Central memory CD8-positive, alpha-beta T cell (primary cell): ENCODE measurements around the gene SIGLEC6.

ENCODE experiments used
- ATAC-seq: fragments of 150-1000 bp; cut with Tn5 transposase; replicated peaks from 2 replicates; pipeline ENCODE4 v1.10.0; 2022; ENCODE audit warnings: mild to moderate bottlenecking, moderate FRiP score, moderate number of reproducible peaks; ENCODE audit not compliant: poor library complexity, severe bottlenecking; ENCODE audit errors: extremely low read depth
- DNase-seq, 2 donors: peaks; one replicate each; pipeline ENCODE4 v3.0.0; 2021; ENCODE audit warnings: low spot score in 2 of 2
- H3K27ac Mint-ChIP-seq: one replicate; pipeline ENCODE4 v1.8.0; 2022; ENCODE audit warnings: low read depth, mild to moderate bottlenecking, moderate library complexity, mixed read lengths
- H3K27me3 Mint-ChIP-seq: one replicate; pipeline ENCODE4 v1.8.0; 2022; ENCODE audit warnings: mixed read lengths
- H3K36me3 Mint-ChIP-seq: one replicate; pipeline ENCODE4 v1.8.0; 2022; ENCODE audit warnings: mild to moderate bottlenecking, moderate library complexity, mixed read lengths; ENCODE audit not compliant: insufficient read depth
- H3K4me1 Mint-ChIP-seq: one replicate; pipeline ENCODE4 v1.8.0; 2022; ENCODE audit warnings: mixed read lengths
- H3K4me3 Mint-ChIP-seq: one replicate; pipeline ENCODE4 v1.8.0; 2022; ENCODE audit warnings: mild to moderate bottlenecking, moderate library complexity, mixed read lengths
- H3K9me3 Mint-ChIP-seq: one replicate; pipeline ENCODE4 v1.8.0; 2022; ENCODE audit warnings: mixed read lengths

Gene SIGLEC6

DNA sequence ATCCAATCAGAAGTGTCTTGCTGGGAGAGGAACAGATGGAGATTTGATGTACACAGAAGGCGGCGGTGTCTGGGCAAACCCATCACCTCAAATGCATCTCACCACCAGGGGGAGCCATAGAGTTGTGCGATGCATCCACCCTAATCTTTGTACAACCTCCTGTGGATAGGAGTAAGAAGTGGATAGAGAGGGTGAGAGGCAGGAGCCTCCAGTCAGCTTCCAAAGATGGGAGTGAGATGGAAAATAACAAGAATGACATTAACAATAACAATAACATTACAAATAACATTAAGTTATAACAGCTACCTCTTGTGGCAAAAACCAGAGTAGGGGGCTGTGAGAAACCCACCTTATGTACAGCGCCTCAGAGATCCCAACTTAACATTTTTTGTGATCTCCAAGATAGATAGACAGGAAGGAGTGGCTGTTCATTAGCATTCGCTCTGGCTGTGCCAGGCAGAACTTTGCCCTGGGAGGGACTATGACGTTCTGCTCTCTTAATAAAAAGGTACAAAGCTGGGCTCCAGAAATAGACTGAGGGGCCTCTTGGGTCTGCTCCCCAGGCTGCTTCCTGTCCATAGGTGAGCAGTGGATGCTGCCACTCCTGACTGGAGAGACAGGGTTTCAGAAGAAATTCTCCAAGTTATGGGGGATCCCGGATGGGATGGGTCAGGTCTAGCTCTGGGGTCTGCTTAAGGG, 58.3 kb downstream of the SIGLEC6 start:
- H3K27me3 Mint-ChIP-seq: peaks cover 68% of the 10 kb centered on the region
- DNase-seq: peak; percentile 60 to 76
- H3K27ac Mint-ChIP-seq: no peak overlapping the region
- H3K36me3 Mint-ChIP-seq: no peaks in the 10 kb centered on the region
- peak; percentile 68 for ATAC-seq
- H3K9me3 Mint-ChIP-seq: no peaks in the 10 kb centered on the region
- peaks cover 9% of the 10 kb centered on the region for H3K4me1 Mint-ChIP-seq
- no peak overlapping the region for H3K4me3 Mint-ChIP-seq

DNA sequence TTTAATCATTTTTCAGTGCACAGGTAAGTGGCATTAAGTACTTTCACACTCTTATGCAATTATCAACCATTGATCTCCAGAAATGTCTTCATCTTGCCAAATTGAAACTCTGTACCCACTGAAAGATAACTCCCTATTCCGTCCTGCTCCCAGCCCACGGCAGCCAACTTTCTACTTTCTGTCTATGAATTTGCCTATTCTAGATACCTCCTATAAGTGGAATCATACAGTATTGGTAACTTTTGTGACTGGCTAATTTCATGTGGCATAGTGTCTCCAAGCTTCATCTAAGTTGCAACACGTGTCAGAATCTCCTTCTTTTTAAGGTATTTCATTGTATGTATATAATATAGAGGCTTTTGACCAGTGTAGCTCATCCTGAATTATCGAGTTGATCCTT, 58.9 kb downstream of the SIGLEC6 start:
- Mint-ChIP-seq H3K4me3 (no peak overlapping the region), H3K27ac (no peak overlapping the region), H3K36me3 (no peaks in the 10 kb centered on the region), H3K27me3 (peaks cover 70% of the 10 kb centered on the region), H3K9me3 (no peaks in the 10 kb centered on the region), H3K4me1 (peaks cover 15% of the 10 kb centered on the region)
- ATAC-seq (no peak), DNase-seq (no peak)

DNA sequence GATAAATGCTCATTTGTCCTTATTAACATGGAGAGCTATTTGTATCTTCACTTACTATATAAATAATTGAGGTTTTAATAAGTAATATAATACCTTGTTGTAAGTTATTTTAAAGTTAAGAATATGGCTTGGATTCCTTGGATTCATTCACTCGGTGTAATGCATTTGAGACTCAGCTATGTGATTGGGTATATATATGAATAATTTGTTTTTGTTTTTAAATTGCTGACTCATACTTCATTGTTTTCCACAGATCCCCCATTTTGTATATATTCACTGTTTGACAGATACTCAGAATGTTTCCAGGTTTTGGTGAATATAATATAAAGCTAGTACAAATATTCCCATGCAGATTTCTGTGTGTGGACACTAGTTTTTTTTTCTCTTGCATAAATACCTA, 59.9 kb downstream of the SIGLEC6 start:
- DNase-seq (no peak), ATAC-seq (no peak)
- H3K27me3 Mint-ChIP-seq: peaks cover 69% of the 10 kb centered on the region
- H3K27ac Mint-ChIP-seq: no peak overlapping the region
- no peaks in the 10 kb centered on the region for H3K36me3 Mint-ChIP-seq
- H3K9me3 Mint-ChIP-seq: no peaks in the 10 kb centered on the region
- H3K4me1 Mint-ChIP-seq: peaks cover 16% of the 10 kb centered on the region
- H3K4me3 Mint-ChIP-seq: no peak overlapping the region

DNA sequence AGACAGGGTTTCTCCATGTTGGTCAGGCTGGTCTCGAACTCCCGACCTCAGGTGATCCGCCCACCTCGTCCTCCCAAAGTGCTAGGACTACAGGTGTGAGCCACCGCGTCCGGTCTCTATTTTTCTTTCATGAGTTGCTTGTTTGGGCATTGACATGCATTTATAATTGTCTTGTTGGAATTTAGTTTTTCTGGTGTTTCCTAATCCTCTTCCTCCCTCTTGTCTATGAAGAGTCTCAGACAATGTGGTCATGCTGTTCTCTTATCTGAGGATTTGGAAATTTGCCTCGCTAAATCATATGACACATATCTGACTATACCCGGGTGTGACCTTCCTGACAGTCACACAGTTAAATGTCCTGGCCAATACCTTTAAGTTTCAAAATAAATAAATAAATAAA, 60.5 kb downstream of the SIGLEC6 start:
- Mint-ChIP-seq H3K9me3 (no peaks in the 10 kb centered on the region), H3K36me3 (no peaks in the 10 kb centered on the region), H3K4me3 (no peak overlapping the region), H3K27me3 (peaks cover 71% of the 10 kb centered on the region), H3K4me1 (peaks cover 16% of the 10 kb centered on the region), H3K27ac (no peak overlapping the region)
- DNase-seq (no peak), ATAC-seq (no peak)

DNA sequence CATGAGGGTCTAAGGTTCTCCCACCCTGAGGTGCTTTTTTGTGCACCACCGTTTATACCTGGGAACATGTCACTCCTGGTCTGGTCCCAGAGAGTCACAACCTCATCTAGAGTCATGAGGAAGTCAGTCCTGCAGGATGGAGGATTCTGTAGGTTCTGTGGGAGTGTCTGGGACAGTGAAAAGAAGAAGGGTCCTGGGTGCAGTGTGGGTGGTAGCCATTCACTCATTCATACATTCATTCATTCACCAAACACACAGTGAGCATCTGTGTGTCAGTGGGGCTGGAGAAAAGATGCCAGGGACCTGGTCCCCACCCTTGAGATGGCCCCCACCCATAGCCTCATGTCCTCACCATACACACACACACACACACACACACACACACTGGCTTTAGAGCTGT, 61.8 kb downstream of the SIGLEC6 start:
- Mint-ChIP-seq H3K9me3 (no peaks in the 10 kb centered on the region), H3K4me1 (peaks cover 16% of the 10 kb centered on the region)
- DNase-seq: no peak

DNA sequence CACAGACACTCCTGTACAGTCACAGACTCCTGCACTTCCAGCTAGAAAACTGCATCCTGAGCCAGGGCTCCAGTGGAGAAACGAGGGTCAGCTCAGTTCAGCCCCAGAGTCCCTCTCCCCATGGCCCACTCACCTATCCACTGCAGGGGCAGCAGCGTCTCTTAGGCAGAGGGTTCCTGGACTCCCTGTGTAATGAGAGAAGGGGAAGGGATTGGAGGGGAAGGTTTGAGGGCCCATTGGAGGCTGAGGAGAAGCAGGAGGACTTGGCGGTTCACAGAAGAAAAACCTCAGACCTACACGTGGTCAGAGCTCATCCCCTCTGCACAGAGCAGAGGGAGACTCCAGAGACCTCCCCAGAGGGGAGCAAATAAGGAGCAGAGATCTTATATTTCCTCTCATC, 62.3 kb downstream of the SIGLEC6 start:
- Mint-ChIP-seq H3K27ac (no peak overlapping the region), H3K4me3 (no peak overlapping the region), H3K4me1 (peaks cover 16% of the 10 kb centered on the region), H3K9me3 (no peaks in the 10 kb centered on the region), H3K36me3 (no peaks in the 10 kb centered on the region), H3K27me3 (peaks cover 68% of the 10 kb centered on the region)
- DNase-seq (no peak), ATAC-seq (no peak)

More for the DNA sequence above, 61.8 kb downstream of the SIGLEC6 start:
- ATAC-seq: no peak
- no peak overlapping the region for H3K4me3 Mint-ChIP-seq
- no peak overlapping the region for H3K27ac Mint-ChIP-seq
- H3K27me3 Mint-ChIP-seq: peaks cover 71% of the 10 kb centered on the region
- H3K36me3 Mint-ChIP-seq: no peaks in the 10 kb centered on the region

DNA sequence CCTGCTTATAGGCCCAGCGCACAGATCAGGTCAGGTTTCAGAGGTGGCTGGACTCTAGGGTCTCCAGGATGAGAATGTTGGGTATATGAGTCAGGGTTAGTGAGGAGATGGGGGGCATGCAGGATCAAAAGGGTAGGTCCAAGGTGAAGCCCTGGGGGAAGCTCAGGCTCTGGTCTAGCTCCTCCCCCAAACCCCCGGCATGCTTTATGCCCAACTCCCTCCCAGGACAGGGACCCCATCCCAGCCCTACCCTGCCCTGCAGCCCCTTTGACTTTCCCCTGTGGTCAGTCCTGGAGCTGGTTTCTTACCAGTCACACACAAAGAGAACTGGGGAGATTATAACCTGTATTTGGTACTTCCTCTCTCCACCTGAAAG, 62.9 kb downstream of the SIGLEC6 start:
- H3K36me3 Mint-ChIP-seq: no peaks in the 10 kb centered on the region
- no peak overlapping the region for H3K27ac Mint-ChIP-seq
- H3K4me3 Mint-ChIP-seq: no peak overlapping the region
- DNase-seq: no peak
- H3K27me3 Mint-ChIP-seq: peaks cover 62% of the 10 kb centered on the region
- peaks cover 18% of the 10 kb centered on the region for H3K4me1 Mint-ChIP-seq
- H3K9me3 Mint-ChIP-seq: no peaks in the 10 kb centered on the region
- no peak for ATAC-seq

DNA sequence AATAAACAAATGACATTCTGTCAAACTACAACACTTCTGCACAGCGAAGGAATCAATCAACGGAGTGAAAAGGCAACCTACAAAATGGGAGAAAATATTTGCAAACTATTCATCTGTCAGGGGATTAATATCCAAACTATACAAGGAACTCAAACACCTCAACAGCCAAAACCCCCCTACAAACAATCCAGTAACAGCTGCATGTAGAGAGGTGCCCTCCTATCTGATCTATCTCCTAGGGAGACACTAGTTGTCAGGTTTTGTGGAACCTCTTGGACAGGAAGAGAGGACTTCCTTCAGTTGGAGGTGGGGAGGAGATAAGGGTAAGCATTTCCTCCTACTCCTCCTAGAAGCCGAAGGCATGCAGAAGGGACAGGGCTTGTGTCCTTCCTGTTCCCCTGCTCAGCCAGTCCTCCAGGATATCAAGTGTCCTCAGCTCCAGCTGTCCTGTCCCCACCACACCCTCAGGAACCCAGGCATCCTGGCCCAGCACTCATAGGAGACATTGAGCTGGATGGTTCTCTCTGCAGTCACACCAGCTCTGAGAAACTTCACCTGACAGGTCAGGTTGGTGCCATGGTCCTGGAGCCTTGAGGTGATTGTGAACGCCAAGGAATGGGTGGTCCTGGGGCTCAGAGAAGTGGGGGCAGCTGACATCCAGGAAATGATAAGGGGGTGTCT, 63.5 kb downstream of the SIGLEC6 start:
- Mint-ChIP-seq H3K36me3 (no peaks in the 10 kb centered on the region), H3K4me3 (no peak overlapping the region), H3K27me3 (peaks cover 62% of the 10 kb centered on the region), H3K4me1 (peaks cover 22% of the 10 kb centered on the region), H3K9me3 (no peaks in the 10 kb centered on the region), H3K27ac (no peak overlapping the region)
- ATAC-seq (no peak), DNase-seq (no peak)
